Suprapubic skin (tissue), 4 donors: ENCODE data around the gene HES2. TPM values are rescaled to one million over a fixed set of nuclear protein-coding genes. Genes with fewer than 3 reads are reported as not detected.
"Not testable (repeated sequence)": the region's sequence is repeated elsewhere in the genome, so short reads cannot be mapped to it uniquely, and the experiment has no call there.

Experiments used
- DNase-seq, 2 donors: peaks; one replicate each; pipeline ENCODE4 v3.0.0-alpha.2; 2019; ENCODE audit warnings: low spot score in 2 of 2
- H3K27ac ChIP-seq: fragments of 200-600 bp; sonication (generic); one replicate; pipeline ENCODE4 v1.5.1; 2019
- H3K27me3 ChIP-seq: fragments of 200-600 bp; sonication (generic); one replicate; pipeline ENCODE4 v1.5.1; 2019
- H3K36me3 ChIP-seq: fragments of 200-600 bp; sonication (generic); one replicate; pipeline ENCODE4 v1.5.1; 2019
- H3K4me1 ChIP-seq: fragments of 200-600 bp; sonication (generic); one replicate; pipeline ENCODE4 v1.5.1; 2019
- H3K4me3 ChIP-seq: fragments of 200-600 bp; sonication (generic); one replicate; pipeline ENCODE4 v1.5.1; 2019; ENCODE audit warnings: mild to moderate bottlenecking
- H3K9me3 ChIP-seq: fragments of 200-600 bp; sonication (generic); one replicate; pipeline ENCODE4 v1.5.1; 2019
- EP300 ChIP-seq: sonication (generic); formaldehyde crosslinking; IDR thresholded peaks from one replicate; pipeline ENCODE4 v1.6.1; 2017; ENCODE audit warnings: antibody characterized with exemption
- POLR2A ChIP-seq, 2 donors: fragments of 450-650 bp; IDR thresholded peaks; one replicate each; pipeline ENCODE4 v1.6.1; 2017; ENCODE audit warnings: antibody characterized with exemption in 2 of 2, mild to moderate bottlenecking in 2 of 2, moderate library complexity in 2 of 2
- POLR2AphosphoS5 ChIP-seq, 3 donors: sonication (generic); formaldehyde crosslinking; IDR thresholded peaks; one replicate each; pipeline ENCODE4 v1.6.1; 2017; ENCODE audit warnings: antibody characterized with exemption in 3 of 3
- WGBS: methylation state at CpG from one replicate; pipeline ENCODE4 v1.1.5; 2018; 5-methylcytosine and 5-hydroxymethylcytosine counted together
- total RNA-seq, 4 donors: library from RNA; depleted of rRNA; stranded (reverse); fragments of >200 nt; gene quantifications; one replicate each; pipeline ENCODE4 v1.1.0, GENCODE V29; 2016
- TF ChIP-seq, protein P1 (sequence below), 2 donors: fragments of 200-600 bp in 1 of 2; fragments of 450-650 bp in 1 of 2; sonication (generic) in 1 of 2; IDR thresholded peaks; one replicate each; pipeline ENCODE4 v1.5.1; 2016 to 2019; ENCODE audit warnings: antibody characterized with exemption in 2 of 2, mild to moderate bottlenecking in 1 of 2, moderate library complexity in 1 of 2

HES2 gene
- total RNA-seq, 4 donors from 2014 or later = 18.2 to 36.4 (median 24.9) TPM

DNA sequence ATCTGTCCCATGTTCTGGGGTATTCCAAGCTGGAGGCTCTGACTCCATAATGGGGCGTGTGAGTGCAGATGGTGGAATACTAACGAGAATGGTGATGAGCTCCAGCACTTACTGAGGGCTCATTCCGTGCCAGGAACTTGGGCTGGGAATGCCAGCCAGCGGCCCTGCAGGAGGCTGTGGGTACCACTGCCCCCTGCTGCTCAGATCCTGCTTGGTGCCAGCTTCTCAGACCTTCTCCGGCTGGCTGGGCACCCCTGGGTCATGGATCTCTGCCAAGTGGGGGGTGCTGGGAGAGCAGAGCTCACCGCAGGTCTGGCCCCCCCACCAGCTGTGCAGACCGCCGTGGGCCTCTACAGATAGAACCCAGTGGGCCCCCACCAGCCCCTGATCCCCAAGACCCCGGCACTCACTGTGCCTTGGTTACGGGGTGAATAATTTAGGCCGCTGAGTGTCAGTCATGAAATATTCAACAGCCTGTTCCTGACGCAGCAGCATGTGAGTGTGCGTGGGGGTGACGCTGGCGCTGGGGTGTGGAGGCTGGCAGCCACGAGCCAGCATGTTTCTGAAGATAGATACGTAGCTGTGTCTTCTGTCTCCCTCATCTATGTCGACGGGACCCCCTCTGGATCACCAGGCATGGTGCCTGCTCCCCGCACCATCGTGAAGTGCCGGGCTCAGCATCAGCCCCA lies 17.4 kb upstream of the HES2 start:
- not testable (repeated sequence) for DNase-seq, H3K9me3 ChIP-seq, H3K27ac ChIP-seq, H3K4me3 ChIP-seq, H3K36me3 ChIP-seq
- WGBS = 43% methylated on average over 11 of the region's 22 CpGs
- Histone ChIP-seq H3K27me3 (peaks cover 44% of the 10 kb centered on the region), H3K4me1 (peaks cover 22% of the 10 kb centered on the region)
- TF ChIP-seq, protein P1, sequence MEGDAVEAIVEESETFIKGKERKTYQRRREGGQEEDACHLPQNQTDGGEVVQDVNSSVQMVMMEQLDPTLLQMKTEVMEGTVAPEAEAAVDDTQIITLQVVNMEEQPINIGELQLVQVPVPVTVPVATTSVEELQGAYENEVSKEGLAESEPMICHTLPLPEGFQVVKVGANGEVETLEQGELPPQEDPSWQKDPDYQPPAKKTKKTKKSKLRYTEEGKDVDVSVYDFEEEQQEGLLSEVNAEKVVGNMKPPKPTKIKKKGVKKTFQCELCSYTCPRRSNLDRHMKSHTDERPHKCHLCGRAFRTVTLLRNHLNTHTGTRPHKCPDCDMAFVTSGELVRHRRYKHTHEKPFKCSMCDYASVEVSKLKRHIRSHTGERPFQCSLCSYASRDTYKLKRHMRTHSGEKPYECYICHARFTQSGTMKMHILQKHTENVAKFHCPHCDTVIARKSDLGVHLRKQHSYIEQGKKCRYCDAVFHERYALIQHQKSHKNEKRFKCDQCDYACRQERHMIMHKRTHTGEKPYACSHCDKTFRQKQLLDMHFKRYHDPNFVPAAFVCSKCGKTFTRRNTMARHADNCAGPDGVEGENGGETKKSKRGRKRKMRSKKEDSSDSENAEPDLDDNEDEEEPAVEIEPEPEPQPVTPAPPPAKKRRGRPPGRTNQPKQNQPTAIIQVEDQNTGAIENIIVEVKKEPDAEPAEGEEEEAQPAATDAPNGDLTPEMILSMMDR (IDR thresholded peaks at IDR 0.05) = peak in 1 of 2 donors; percentile 28

- Histone ChIP-seq H3K27me3 (peaks cover 38% of the 10 kb centered on the region), H3K4me1 (peaks cover 22% of the 10 kb centered on the region)
- not testable (repeated sequence) for DNase-seq, H3K36me3 ChIP-seq, H3K4me3 ChIP-seq, H3K9me3 ChIP-seq, H3K27ac ChIP-seq
- WGBS = 74% methylated on average over 3 of the region's 3 CpGs
Measured at GRCh38 chr1:6436277-6436676, 16.6 kb upstream of the HES2 start.

GRCh38 chr1:6435547-6435946 lies 15.8 kb upstream of the HES2 start:
- TF ChIP-seq, protein P1 (IDR thresholded peaks at IDR 0.05) = no peak
- TF ChIP-seq POLR2AphosphoS5 (IDR thresholded peaks at IDR 0.05) (no peak), EP300 (no peak), POLR2A (IDR thresholded peaks at IDR 0.05) (no peak)
- DNase-seq = no peak
- peaks cover 36% of the 10 kb centered on the region for H3K27me3 ChIP-seq
- 58% methylated on average over 2 of the region's 3 CpGs for WGBS
- H3K4me3 ChIP-seq = no peak overlapping the region
- no peaks in the 10 kb centered on the region for H3K36me3 ChIP-seq
- H3K4me1 ChIP-seq = peaks cover 26% of the 10 kb centered on the region
- H3K9me3 ChIP-seq = no peaks in the 10 kb centered on the region
- H3K27ac ChIP-seq = no peak overlapping the region

GRCh38 chr1:6435129-6435528 lies 15.4 kb upstream of the HES2 start:
- TF ChIP-seq EP300 = no peak
- no peak for TF ChIP-seq POLR2A (IDR thresholded peaks at IDR 0.05)
- TF ChIP-seq, protein P1 (IDR thresholded peaks at IDR 0.05) = no peak
- no peak for TF ChIP-seq POLR2AphosphoS5 (IDR thresholded peaks at IDR 0.05)
- H3K36me3 ChIP-seq = no peaks in the 10 kb centered on the region
- no peak for DNase-seq
- WGBS = 89% methylated on average over 11 of the region's 15 CpGs
- no peak overlapping the region for H3K4me3 ChIP-seq
- H3K9me3 ChIP-seq = no peaks in the 10 kb centered on the region
- peaks cover 26% of the 10 kb centered on the region for H3K4me1 ChIP-seq
- H3K27ac ChIP-seq = no peak overlapping the region
- peaks cover 36% of the 10 kb centered on the region for H3K27me3 ChIP-seq

- 75% methylated on average over 5 of the region's 5 CpGs for WGBS
- Histone ChIP-seq H3K27ac (no peak overlapping the region), H3K27me3 (peaks cover 34% of the 10 kb centered on the region)
Measured at GRCh38 chr1:6434186-6434585, 14.5 kb upstream of the HES2 start.

DNA sequence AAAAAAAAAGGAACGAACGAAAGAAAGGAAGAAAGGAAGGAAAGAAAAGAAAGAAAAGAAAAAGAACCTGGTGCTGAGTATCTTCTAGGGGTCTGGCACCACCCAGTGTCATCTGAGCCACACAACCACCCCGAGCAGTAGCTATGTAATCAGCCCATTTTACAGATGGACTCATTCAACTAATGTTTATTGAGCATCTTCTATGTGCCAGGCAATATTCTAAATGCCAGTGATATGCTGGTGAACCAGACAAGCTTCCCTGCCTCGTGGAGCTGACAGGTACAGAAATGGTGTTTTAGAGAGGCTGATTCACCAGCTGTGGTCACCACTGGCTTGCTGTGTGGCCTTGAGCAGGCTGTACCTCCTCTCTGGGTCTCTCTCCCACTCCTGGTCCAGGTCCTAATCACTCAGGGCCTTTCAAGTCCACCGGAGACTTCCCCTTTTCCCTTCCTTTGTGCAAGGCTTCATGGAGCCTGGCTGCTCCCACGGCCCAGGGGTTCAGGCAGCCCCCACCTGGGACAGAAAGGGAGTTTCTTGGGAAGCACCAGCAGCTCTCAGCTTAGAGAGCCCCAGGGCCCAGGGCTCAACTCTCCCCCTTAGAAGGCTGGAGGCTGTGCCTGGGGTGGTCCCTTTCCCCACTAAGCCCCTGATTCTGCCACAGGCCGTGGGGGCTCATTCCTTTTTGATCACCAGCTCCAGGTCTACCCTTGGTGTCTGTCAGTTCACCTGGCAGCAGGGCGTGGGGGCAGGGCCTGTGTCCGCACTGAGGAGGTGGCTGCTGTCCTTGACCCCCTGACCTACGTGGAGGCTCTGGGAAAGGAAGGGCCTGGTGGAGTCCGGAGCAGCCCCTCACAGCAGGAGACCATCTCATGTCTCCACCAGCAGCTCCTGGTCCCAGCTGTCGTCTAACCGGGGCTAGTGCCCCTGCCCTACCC lies 12.2 kb upstream of the HES2 start:
- not testable (repeated sequence) for H3K36me3 ChIP-seq, H3K4me3 ChIP-seq, DNase-seq, H3K9me3 ChIP-seq, H3K27ac ChIP-seq
- Histone ChIP-seq H3K4me1 (peaks cover 37% of the 10 kb centered on the region), H3K27me3 (peaks cover 40% of the 10 kb centered on the region)
- 79% methylated on average over 7 of the region's 13 CpGs for WGBS

More at GRCh38 chr1:6434186-6434585, 14.5 kb upstream of the HES2 start:
- Histone ChIP-seq H3K9me3 (no peaks in the 10 kb centered on the region), H3K4me3 (no peak overlapping the region), H3K4me1 (peaks cover 27% of the 10 kb centered on the region), H3K36me3 (no peaks in the 10 kb centered on the region)
- no peak for DNase-seq
- TF ChIP-seq POLR2A (IDR thresholded peaks at IDR 0.05) (no peak), POLR2AphosphoS5 (IDR thresholded peaks at IDR 0.05) (no peak), EP300 (no peak)
- TF ChIP-seq, protein P1 (IDR thresholded peaks at IDR 0.05) = no peak

- H3K27ac ChIP-seq, DNase-seq, H3K36me3 ChIP-seq, H3K9me3 ChIP-seq, H3K4me3 ChIP-seq: not testable (repeated sequence)
- no CpG with 5 or more reads among the region's 19 CpGs for WGBS
- Histone ChIP-seq H3K4me1 (peaks cover 58% of the 10 kb centered on the region), H3K27me3 (peaks cover 59% of the 10 kb centered on the region)
Measured at GRCh38 chr1:6429660-6430411, 10.1 kb upstream of the HES2 start.

- not testable (repeated sequence) for H3K36me3 ChIP-seq, H3K27ac ChIP-seq, H3K4me3 ChIP-seq, H3K9me3 ChIP-seq, DNase-seq
- Histone ChIP-seq H3K4me1 (peaks cover 71% of the 10 kb centered on the region), H3K27me3 (peaks cover 73% of the 10 kb centered on the region)
- no CpG with 5 or more reads among the region's 6 CpGs for WGBS
Measured at GRCh38 chr1:6428453-6428852, 8.7 kb upstream of the HES2 start.
